ENCODE results near the gene DISP1.

DISP1 gene

DNA sequence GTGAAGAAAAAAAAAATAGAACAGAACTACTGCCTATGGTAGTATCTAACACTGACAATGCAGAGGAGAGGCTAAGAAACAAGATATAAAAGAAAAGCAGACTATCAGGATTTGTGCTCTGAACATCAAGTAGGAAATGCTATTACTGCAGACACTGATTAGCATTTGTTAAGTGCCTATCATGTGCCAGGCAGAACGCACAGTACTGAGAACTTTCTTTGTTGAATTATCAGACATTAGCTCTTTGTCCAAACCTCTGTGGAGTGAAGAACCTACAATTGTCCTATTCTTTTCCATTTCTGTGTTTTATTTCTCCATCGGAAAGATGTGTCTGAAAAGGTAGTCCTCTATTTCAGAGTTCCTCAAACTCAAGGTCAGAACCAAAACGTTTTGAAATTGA is 30.5 kb upstream of the DISP1 start:
- H3K36me3 ChIP-seq, result no peaks in the 10 kb centered on the region
- DNase-seq, result no peak
- H3K4me3 ChIP-seq, result no peak overlapping the region
- no peaks in the 10 kb centered on the region for H3K9me3 ChIP-seq
- no peak overlapping the region for H3K27ac ChIP-seq
- intact Hi-C loops (cut with DNase I; ENCODE audit: low total_unique reads), result no loop called here
- peaks cover 0 to 4% of the 10 kb centered on the region in 2 donors for H3K27me3 ChIP-seq
- TF ChIP-seq, protein P1, sequence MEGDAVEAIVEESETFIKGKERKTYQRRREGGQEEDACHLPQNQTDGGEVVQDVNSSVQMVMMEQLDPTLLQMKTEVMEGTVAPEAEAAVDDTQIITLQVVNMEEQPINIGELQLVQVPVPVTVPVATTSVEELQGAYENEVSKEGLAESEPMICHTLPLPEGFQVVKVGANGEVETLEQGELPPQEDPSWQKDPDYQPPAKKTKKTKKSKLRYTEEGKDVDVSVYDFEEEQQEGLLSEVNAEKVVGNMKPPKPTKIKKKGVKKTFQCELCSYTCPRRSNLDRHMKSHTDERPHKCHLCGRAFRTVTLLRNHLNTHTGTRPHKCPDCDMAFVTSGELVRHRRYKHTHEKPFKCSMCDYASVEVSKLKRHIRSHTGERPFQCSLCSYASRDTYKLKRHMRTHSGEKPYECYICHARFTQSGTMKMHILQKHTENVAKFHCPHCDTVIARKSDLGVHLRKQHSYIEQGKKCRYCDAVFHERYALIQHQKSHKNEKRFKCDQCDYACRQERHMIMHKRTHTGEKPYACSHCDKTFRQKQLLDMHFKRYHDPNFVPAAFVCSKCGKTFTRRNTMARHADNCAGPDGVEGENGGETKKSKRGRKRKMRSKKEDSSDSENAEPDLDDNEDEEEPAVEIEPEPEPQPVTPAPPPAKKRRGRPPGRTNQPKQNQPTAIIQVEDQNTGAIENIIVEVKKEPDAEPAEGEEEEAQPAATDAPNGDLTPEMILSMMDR (IDR thresholded peaks at IDR 0.05), result no peak
- H3K4me1 ChIP-seq, result no peaks in the 10 kb centered on the region

DNA sequence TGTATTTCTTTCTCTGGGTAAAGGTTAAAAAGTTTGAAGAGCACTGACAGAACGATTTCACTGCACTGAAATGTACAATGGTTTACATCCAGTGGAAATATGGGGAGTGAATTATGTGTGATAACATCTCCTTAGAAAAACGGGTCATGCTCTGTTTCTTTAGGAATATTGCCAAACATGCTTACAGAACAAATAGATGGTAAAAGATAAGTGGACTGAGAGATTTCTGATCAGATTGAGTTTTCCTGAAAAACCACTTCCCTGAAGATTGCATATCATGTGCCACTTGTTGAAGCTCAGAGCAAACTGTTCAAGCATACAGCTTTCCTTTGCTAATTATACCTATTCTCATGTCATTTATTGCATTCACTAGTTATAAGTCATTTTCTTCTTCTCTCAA is 29.9 kb upstream of the DISP1 start:
- DNase-seq, result no peak
- Histone ChIP-seq H3K9me3 (no peaks in the 10 kb centered on the region), H3K4me1 (no peaks in the 10 kb centered on the region), H3K36me3 (no peaks in the 10 kb centered on the region), H3K27ac (no peak overlapping the region), H3K4me3 (no peak overlapping the region), H3K27me3 (peaks cover 0 to 4% of the 10 kb centered on the region in 2 donors)
- TF ChIP-seq, protein P1 (IDR thresholded peaks at IDR 0.05), result no peak
- intact Hi-C loops (cut with DNase I; ENCODE audit: low total_unique reads), result no loop called here

DNA sequence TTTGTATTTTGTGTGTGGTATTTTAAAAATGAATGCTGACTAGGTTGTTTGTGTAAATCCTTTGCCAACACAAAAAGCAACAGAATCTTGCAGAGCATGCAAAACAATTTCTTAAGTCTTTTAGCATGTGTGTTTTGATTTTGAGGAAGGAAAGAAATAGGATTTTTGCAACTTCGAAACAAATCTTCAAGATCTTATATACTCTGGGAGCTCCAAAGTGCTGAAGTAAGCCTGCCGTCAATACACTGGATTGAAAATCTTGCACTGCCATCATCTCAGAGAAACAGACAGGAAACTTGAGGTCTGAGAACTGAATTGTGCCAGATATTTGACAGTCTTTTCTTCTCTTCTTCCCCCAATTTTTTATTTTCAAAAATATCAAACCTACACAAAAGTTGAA is 29.3 kb upstream of the DISP1 start:
- H3K4me1 ChIP-seq, result no peaks in the 10 kb centered on the region
- no peaks in the 10 kb centered on the region for H3K9me3 ChIP-seq
- H3K27me3 ChIP-seq, result peaks cover 0 to 4% of the 10 kb centered on the region in 2 donors
- intact Hi-C loops (cut with DNase I; ENCODE audit: low total_unique reads), result no loop called here
- H3K4me3 ChIP-seq, result no peak overlapping the region
- no peak overlapping the region for H3K27ac ChIP-seq
- TF ChIP-seq, protein P1 (IDR thresholded peaks at IDR 0.05), result no peak
- no peaks in the 10 kb centered on the region for H3K36me3 ChIP-seq
- no peak for DNase-seq

DNA sequence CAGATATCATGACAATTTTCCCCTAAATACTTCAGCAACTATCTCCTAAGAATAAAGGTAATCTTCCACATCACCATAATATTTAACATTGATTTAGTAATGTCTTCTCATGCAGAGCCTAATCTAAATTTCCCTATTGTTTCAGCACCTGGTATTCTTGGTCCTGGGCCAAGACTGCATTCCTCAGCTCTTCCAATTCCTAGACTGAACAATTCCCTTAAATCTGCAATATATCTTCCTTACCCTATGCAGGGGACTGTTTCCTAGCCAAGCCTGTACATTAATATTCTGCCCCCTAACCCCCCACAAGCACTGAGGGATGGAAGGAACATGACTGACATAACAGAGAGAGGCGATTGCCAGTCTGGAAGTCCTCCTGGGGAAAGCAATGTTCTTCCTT is 28.7 kb upstream of the DISP1 start:
- no peak for DNase-seq
- H3K27ac ChIP-seq, result no peak overlapping the region

DNA sequence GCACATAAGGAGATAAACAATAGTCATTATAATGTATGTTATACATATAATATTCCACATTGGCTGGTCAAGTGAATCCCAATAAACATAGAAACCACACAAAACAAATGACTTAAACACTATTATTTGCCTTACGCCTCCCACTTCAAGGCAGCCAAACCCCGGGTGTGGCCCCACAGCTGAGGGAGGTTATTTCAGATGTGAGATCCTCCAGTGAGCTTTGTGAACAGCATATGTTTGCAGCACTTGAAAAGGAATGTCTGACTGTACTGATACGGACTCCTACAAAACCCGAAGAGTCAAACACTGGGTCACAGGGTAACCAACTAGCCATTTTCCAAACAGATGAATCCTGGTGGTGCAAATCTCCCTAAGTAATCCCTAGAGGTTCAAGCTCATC is 27.1 kb upstream of the DISP1 start:
- Histone ChIP-seq H3K36me3 (no peaks in the 10 kb centered on the region), H3K27ac (no peak overlapping the region), H3K9me3 (no peaks in the 10 kb centered on the region), H3K4me3 (no peak overlapping the region), H3K4me1 (no peaks in the 10 kb centered on the region), H3K27me3 (no peaks in the 10 kb centered on the region)
- intact Hi-C loops (cut with DNase I; ENCODE audit: low total_unique reads), result no loop called here
- TF ChIP-seq, protein P1 (IDR thresholded peaks at IDR 0.05), result no peak
- DNase-seq, result no peak

More for the DNA sequence above, 28.7 kb upstream of the DISP1 start:
- H3K4me1 ChIP-seq, result no peaks in the 10 kb centered on the region
- intact Hi-C loops (cut with DNase I; ENCODE audit: low total_unique reads), result no loop called here
- no peaks in the 10 kb centered on the region for H3K36me3 ChIP-seq
- H3K9me3 ChIP-seq, result no peaks in the 10 kb centered on the region
- H3K4me3 ChIP-seq, result no peak overlapping the region
- TF ChIP-seq, protein P1 (IDR thresholded peaks at IDR 0.05), result no peak
- peaks cover 0 to 4% of the 10 kb centered on the region in 2 donors for H3K27me3 ChIP-seq

All from tibial artery (tissue), 4 donors.